Caco-2 (cell line): ENCODE measurements around the gene ATAT1. TPM values are rescaled to one million over a fixed set of nuclear protein-coding genes. Genes with fewer than 3 reads are reported as not detected.

ENCODE experiments used
- BruUV-seq: library from RNA; stranded (reverse); fragments of 400-500 nt; replicated peaks from 2 replicates; lab custom pipeline; 2021; lab: Mats Ljungman, UMichigan
- CTCF ChIA-PET: fragments of 300-600 bp; sonication (Branson Sonifier 250); formaldehyde crosslinking; loops from one replicate; lab custom pipeline; 2022; ENCODE audit warnings: antibody characterized with exemption; lab: Charles Lee
- POLR2A ChIA-PET: fragments of 300-600 bp; sonication (Branson Sonifier 250); formaldehyde crosslinking; loops from one replicate; lab custom pipeline; 2022; ENCODE audit warnings: antibody characterized with exemption; lab: Charles Lee
- DNase-seq, 2 experiments: peaks; one replicate each; pipeline versions ENCODE4 v3.0.0 to v3.0.0-alpha.2; 2020 to 2022
- H3K27me3 ChIP-seq: replicated peaks from 2 replicates; pipeline ENCODE4 v1.6.0; 2011; ENCODE audit warnings: low read length; ENCODE audit not compliant: control insufficient read depth, insufficient read depth
- H3K36me3 ChIP-seq: 2 replicates; pipeline ENCODE4 v1.5.1; 2011; ENCODE audit warnings: low read length; ENCODE audit not compliant: control insufficient read depth, insufficient read depth
- H3K4me1 ChIP-seq: fragments of 250-450 bp; sonication (Bioruptor Pico); 2 replicates; pipeline ENCODE4 v1.5.1; 2020; ENCODE audit warnings: mild to moderate bottlenecking
- H3K4me3 ChIP-seq: 2 replicates; pipeline ENCODE4 v1.5.1; 2011; ENCODE audit warnings: low read depth, mild to moderate bottlenecking, control low read depth, low read length
- H3K9me3 ChIP-seq: fragments of 250-450 bp; sonication (Bioruptor Pico); 2 replicates; pipeline ENCODE4 v1.5.1; 2020; ENCODE audit warnings: mild to moderate bottlenecking, moderate library complexity
- H3K27ac Mint-ChIP-seq: one replicate; pipeline ENCODE4 v1.8.0; 2022; ENCODE audit warnings: mixed read lengths; ENCODE audit not compliant: unreplicated experiment
- H3K27me3 Mint-ChIP-seq: one replicate; pipeline ENCODE4 v1.8.0; 2022; ENCODE audit warnings: mixed read lengths; ENCODE audit not compliant: insufficient read depth, unreplicated experiment
- H3K36me3 Mint-ChIP-seq: one replicate; pipeline ENCODE4 v1.8.0; 2022; ENCODE audit warnings: mild to moderate bottlenecking, mixed read lengths; ENCODE audit not compliant: insufficient read depth, unreplicated experiment
- H3K4me1 Mint-ChIP-seq: one replicate; pipeline ENCODE4 v1.8.0; 2022; ENCODE audit warnings: low read depth, mixed read lengths; ENCODE audit not compliant: unreplicated experiment
- H3K4me3 Mint-ChIP-seq: one replicate; pipeline ENCODE4 v1.8.0; 2022; ENCODE audit warnings: mild to moderate bottlenecking, moderate library complexity, mixed read lengths; ENCODE audit not compliant: unreplicated experiment
- H3K9me3 Mint-ChIP-seq: one replicate; pipeline ENCODE4 v1.8.0; 2022; ENCODE audit warnings: mixed read lengths; ENCODE audit not compliant: unreplicated experiment
- intact Hi-C: fragments of 100-400 bp; cut with micrococcal nuclease; formaldehyde crosslinking; loops from one replicate; pipeline ENCODE4 v1.10.0; 2022; ENCODE audit not compliant: unreplicated experiment
- total RNA-seq: library from RNA; stranded (reverse); gene quantifications from 2 replicates; pipeline ENCODE4 v1.2.3, GENCODE V29; 2022
- TF ChIP-seq, protein P1 (sequence below), 2 experiments: fragments of 200-600 bp in 1 of 2; IDR thresholded peaks; 1 replicate in 1 of 2; 2 replicates in 1 of 2; pipeline versions ENCODE4 v1.5.1 to v1.8.0; 2011 to 2022; ENCODE audit warnings: antibody characterized with exemption in 1 of 2, control low read depth in 1 of 2, inconsistent platforms in 1 of 2, low read depth in 1 of 2, low read length in 1 of 2, mild to moderate bottlenecking in 1 of 2, moderate library complexity in 1 of 2; ENCODE audit not compliant: insufficient read depth in 1 of 2, severe bottlenecking in 1 of 2, unreplicated experiment in 1 of 2

The ATAT1 gene
- total RNA-seq, 1 experiment from 2014 or later, result 17.9 TPM

- H3K27me3 Mint-ChIP-seq, result no peaks in the 10 kb centered on the region
- H3K4me1 ChIP-seq, result 0 out of 2 replicates have a peak, but pooled peaks cover 4% of the 10 kb centered on the region
- no peak overlapping the region for H3K4me3 ChIP-seq
- no peak for DNase-seq
- H3K4me1 Mint-ChIP-seq, result peaks cover 13% of the 10 kb centered on the region
- no peaks in the 10 kb centered on the region for H3K9me3 ChIP-seq
- intact Hi-C loops, result no loop called here
- CTCF ChIA-PET, result interaction anchor here (1.6 kb wide), 1 partner anchor 48 kb away, joined by 3 read pairs; no protein-coding TSS in a partner anchor
- H3K27ac Mint-ChIP-seq, result no peak overlapping the region
- no peak overlapping the region for H3K4me3 Mint-ChIP-seq
- TF ChIP-seq, protein P1, sequence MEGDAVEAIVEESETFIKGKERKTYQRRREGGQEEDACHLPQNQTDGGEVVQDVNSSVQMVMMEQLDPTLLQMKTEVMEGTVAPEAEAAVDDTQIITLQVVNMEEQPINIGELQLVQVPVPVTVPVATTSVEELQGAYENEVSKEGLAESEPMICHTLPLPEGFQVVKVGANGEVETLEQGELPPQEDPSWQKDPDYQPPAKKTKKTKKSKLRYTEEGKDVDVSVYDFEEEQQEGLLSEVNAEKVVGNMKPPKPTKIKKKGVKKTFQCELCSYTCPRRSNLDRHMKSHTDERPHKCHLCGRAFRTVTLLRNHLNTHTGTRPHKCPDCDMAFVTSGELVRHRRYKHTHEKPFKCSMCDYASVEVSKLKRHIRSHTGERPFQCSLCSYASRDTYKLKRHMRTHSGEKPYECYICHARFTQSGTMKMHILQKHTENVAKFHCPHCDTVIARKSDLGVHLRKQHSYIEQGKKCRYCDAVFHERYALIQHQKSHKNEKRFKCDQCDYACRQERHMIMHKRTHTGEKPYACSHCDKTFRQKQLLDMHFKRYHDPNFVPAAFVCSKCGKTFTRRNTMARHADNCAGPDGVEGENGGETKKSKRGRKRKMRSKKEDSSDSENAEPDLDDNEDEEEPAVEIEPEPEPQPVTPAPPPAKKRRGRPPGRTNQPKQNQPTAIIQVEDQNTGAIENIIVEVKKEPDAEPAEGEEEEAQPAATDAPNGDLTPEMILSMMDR (IDR thresholded peaks at IDR 0.05; ENCODE audit: insufficient read depth in 1 of 2, low read depth in 1 of 2, low read length in 1 of 2, severe bottlenecking in 1 of 2, unreplicated experiment in 1 of 2), result no peak
- H3K36me3 ChIP-seq, result no peaks in the 10 kb centered on the region
- H3K9me3 Mint-ChIP-seq, result no peaks in the 10 kb centered on the region
- POLR2A ChIA-PET, result no interaction called here
- peaks cover 15% of the 10 kb centered on the region for H3K36me3 Mint-ChIP-seq
- no TSS peak for BruUV-seq
- no peaks in the 10 kb centered on the region for H3K27me3 ChIP-seq
Measured at GRCh38 chr6:30682143-30683117, 55.8 kb downstream of the ATAT1 start.

DNA sequence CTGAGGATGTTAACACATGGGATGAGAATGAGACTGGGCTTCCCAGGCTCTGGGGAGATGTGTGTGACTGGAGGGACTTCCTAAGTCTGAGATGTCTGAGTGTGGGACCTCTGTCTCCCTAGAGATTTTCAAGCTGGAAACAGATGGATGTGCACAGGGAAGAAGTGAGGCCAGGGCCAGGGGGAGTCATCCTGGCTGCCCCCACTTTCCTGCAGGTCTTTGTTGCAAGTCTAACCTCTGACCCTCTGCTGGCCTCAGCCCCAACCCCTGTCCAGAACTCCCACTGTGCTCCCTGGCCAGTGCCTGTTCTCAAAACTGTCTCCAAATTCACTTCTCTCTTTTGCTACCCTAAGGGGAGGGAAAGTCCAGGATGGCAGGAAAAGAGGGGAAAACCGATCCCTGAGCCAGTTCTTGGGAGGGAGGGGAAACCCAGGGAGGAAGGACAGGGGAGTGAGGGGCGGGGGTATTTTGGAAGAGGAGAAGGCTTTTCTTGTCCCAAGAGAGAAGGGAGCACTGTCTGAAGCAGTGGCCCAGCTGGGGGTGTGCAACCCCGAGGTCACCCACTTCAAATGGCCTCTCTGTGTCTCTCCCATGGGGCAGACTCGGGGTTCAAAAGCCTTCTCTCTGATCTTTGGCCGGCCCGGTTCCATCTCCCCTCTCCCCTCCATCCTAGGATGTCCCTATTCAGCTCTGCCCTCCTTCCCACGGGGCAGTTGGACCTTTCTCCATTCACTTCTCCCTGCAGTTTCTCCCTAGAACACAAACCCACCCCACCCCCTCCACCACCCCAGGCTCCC lies 56.7 kb downstream of the ATAT1 start:
- Mint-ChIP-seq H3K36me3 (peaks cover 15% of the 10 kb centered on the region), H3K4me1 (peaks cover 20% of the 10 kb centered on the region), H3K9me3 (no peaks in the 10 kb centered on the region), H3K4me3 (no peak overlapping the region), H3K27me3 (no peaks in the 10 kb centered on the region), H3K27ac (no peak overlapping the region)
- BruUV-seq, result no TSS peak
- no peaks in the 10 kb centered on the region for H3K36me3 ChIP-seq
- no peaks in the 10 kb centered on the region for H3K9me3 ChIP-seq
- peaks cover 12% of the 10 kb centered on the region; the same call in 1 of the 2 replicates for H3K4me1 ChIP-seq
- DNase-seq, result no peak
- CTCF ChIA-PET, result interaction anchor here (1.6 kb wide), 1 partner anchor 47 kb away, joined by 3 read pairs; no protein-coding TSS in a partner anchor
- H3K4me3 ChIP-seq, result no peak overlapping the region
- POLR2A ChIA-PET, result no interaction called here
- TF ChIP-seq, protein P1 (IDR thresholded peaks at IDR 0.05; ENCODE audit: insufficient read depth in 1 of 2, low read depth in 1 of 2, low read length in 1 of 2, severe bottlenecking in 1 of 2, unreplicated experiment in 1 of 2), result no peak
- H3K27me3 ChIP-seq, result no peaks in the 10 kb centered on the region
- intact Hi-C loops, result no loop called here

DNA sequence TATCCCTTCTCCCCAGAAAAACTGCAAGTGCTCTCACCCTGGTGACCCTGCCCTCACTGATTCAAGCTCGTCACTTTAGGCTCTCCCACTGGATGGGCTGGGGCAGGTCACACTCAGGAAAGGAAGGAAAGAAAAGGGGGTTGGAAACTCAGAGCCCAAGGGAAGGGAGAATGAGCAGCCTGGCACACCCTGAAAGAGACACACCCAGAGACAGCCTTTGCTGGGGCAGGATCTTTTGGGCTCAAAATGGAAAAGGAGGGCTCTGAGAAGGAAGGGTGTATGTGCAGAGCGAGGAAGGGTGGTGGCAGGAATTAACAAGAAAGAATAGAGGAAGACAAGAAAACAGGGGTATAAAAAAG lies 57.3 kb downstream of the ATAT1 start:
- H3K27me3 ChIP-seq, result no peaks in the 10 kb centered on the region
- H3K9me3 Mint-ChIP-seq, result no peaks in the 10 kb centered on the region
- H3K36me3 ChIP-seq, result no peaks in the 10 kb centered on the region
- H3K36me3 Mint-ChIP-seq, result peaks cover 13% of the 10 kb centered on the region
- TF ChIP-seq, protein P1 (IDR thresholded peaks at IDR 0.05; ENCODE audit: insufficient read depth in 1 of 2, low read depth in 1 of 2, low read length in 1 of 2, severe bottlenecking in 1 of 2, unreplicated experiment in 1 of 2), result no peak
- DNase-seq, result no peak
- H3K4me3 Mint-ChIP-seq, result peak overlapping the region; percentile 15
- peaks cover 24% of the 10 kb centered on the region for H3K4me1 Mint-ChIP-seq
- H3K9me3 ChIP-seq, result no peaks in the 10 kb centered on the region
- ChIA-PET CTCF (interaction anchor here (1.6 kb wide), 1 partner anchor 47 kb away, joined by 3 read pairs; no protein-coding TSS in a partner anchor), POLR2A (no interaction called here)
- H3K4me1 ChIP-seq, result peaks cover 12% of the 10 kb centered on the region; the same call in 1 of the 2 replicates
- no peak overlapping the region for H3K4me3 ChIP-seq
- H3K27ac Mint-ChIP-seq, result no peak overlapping the region
- intact Hi-C loops, result no loop called here
- BruUV-seq, result no TSS peak
- H3K27me3 Mint-ChIP-seq, result no peaks in the 10 kb centered on the region
